IPS-15b (cell line): ENCODE data around the gene TRIM22.
A peak's percentile ranks its signal among the peaks of the same experiment; 100 is the strongest.
"Not testable (repeated sequence)": the region's sequence is repeated elsewhere in the genome, so short reads cannot be mapped to it uniquely, and the experiment has no call there.

Experiments used
- H3K27me3 ChIP-seq: one replicate; pipeline ENCODE4 v1.6.1; 2013; ENCODE audit warnings: low read length; ENCODE audit not compliant: control insufficient read depth, insufficient read depth
- H3K36me3 ChIP-seq: one replicate; pipeline ENCODE4 v1.6.1; 2013; ENCODE audit warnings: low read length; ENCODE audit not compliant: control insufficient read depth, insufficient read depth
- H3K4me1 ChIP-seq: one replicate; pipeline ENCODE4 v1.6.1; 2013; ENCODE audit warnings: mild to moderate bottlenecking, low read length; ENCODE audit not compliant: control insufficient read depth, insufficient read depth
- H3K4me3 ChIP-seq: one replicate; pipeline ENCODE4 v1.5.1; 2013; ENCODE audit warnings: low read depth, low read length
- H3K9ac ChIP-seq: one replicate; pipeline ENCODE4 v1.6.1; 2013; ENCODE audit warnings: low read depth, mild to moderate bottlenecking, low read length
- H3K9me3 ChIP-seq: one replicate; pipeline ENCODE4 v1.6.1; 2013; ENCODE audit warnings: mild to moderate bottlenecking, low read length; ENCODE audit not compliant: control insufficient read depth, insufficient read depth

TRIM22 gene, protein sequence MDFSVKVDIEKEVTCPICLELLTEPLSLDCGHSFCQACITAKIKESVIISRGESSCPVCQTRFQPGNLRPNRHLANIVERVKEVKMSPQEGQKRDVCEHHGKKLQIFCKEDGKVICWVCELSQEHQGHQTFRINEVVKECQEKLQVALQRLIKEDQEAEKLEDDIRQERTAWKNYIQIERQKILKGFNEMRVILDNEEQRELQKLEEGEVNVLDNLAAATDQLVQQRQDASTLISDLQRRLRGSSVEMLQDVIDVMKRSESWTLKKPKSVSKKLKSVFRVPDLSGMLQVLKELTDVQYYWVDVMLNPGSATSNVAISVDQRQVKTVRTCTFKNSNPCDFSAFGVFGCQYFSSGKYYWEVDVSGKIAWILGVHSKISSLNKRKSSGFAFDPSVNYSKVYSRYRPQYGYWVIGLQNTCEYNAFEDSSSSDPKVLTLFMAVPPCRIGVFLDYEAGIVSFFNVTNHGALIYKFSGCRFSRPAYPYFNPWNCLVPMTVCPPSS

DNA sequence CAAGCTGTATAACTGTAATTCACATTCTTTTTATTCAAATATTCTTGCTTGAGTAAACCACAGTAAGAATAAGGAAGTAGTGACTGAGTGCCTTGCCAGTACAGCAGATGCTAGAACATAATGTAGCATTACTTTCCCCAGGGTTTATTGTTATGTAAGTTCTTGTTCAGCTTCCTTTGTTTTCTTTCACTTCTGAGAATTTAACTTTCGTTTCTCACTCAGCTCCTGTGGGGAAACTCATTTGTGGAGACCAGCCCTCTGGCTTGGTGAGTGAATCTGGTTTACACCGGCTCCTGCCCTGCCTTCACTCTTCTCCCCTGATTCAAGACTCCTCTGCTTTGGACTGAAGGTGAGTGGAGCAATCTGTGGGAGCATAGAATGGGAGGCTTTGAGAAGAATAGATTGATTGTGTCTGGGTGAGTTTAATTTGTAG, at the start of gene TRIM22:
TSS of gene TRIM22 (plus strand) at position 240 of the 433 bp plus-strand sequence. CDS start 6,443 bp downstream, outside the sequence.
- peak within 1 kb of the TSS; percentile 27 for H3K4me3 ChIP-seq
- H3K9me3 ChIP-seq, result no peaks in the 10 kb centered on the region
- no peaks in the 10 kb centered on the region for H3K36me3 ChIP-seq
- no peak within 1 kb of the TSS for H3K9ac ChIP-seq
- H3K4me1 ChIP-seq, result peaks cover 5% of the 10 kb centered on the region
- H3K27me3 ChIP-seq, result no peaks in the 10 kb centered on the region

DNA sequence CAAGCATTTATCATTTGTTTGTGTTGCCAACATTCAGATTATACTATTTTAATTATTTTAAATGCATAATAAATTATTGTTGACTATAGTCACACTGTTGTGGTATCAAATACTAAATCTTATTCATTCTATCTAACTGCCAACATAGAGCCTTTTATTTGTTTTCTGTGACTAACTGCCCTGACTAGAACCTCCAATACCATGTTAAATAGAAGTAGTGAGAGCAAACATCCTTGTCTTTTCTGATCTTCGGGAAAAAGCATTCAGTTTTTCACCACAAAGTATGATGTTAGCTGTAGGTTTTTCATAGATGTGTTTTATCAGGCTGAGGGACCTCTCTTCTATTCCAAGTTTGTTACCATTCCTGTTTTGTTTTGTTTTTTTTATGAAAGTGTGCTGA, 49.6 kb upstream of the TRIM22 start:
- Histone ChIP-seq H3K27me3 (no peaks in the 10 kb centered on the region), H3K9me3 (no peaks in the 10 kb centered on the region), H3K4me3 (no peak overlapping the region), H3K36me3 (no peaks in the 10 kb centered on the region), H3K4me1 (no peaks in the 10 kb centered on the region), H3K9ac (no peak overlapping the region)

DNA sequence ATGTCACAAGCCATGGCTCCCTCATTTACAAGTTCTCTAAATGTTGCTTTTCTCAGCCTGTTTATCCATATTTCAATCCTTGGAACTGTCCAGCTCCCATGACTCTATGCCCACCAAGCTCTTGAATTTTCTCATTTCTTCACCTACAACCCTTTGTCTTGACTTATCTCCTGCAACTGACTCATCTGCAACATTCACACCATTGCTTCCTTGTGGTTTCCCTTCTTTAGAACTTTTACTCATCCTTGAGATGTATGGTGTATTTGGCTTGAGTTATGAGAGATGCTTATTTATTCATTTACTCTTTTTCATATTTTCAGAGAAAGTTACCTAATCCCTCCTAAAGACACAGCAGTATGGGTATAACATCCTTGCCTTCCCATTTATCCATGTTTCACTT, 46.0 kb upstream of the TRIM22 start:
- Histone ChIP-seq H3K9ac (no peak overlapping the region), H3K27me3 (no peaks in the 10 kb centered on the region), H3K9me3 (no peaks in the 10 kb centered on the region), H3K4me1 (no peaks in the 10 kb centered on the region), H3K36me3 (no peaks in the 10 kb centered on the region), H3K4me3 (no peak overlapping the region)

DNA sequence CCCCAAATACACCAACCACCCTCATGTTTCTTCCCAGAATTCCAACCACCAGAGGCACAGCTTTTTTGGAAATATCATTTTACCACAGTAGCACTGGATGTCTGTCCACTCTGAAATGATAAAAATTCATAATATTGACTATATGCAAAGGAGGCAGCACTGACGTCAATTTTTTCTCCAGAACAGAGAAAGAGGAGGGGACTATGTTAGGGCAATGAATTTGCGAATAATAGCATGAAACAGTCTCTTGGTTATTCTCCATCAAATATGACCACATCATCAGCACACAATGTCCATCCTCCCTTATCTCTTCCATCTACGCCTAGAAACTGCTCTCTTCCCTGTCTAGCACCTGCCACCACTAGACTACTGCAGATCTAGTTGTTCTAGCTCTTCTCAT, 43.5 kb upstream of the TRIM22 start:
- Histone ChIP-seq H3K36me3 (no peaks in the 10 kb centered on the region), H3K27me3 (no peaks in the 10 kb centered on the region), H3K9ac (no peak overlapping the region), H3K9me3 (no peaks in the 10 kb centered on the region), H3K4me3 (no peak overlapping the region), H3K4me1 (no peaks in the 10 kb centered on the region)

DNA sequence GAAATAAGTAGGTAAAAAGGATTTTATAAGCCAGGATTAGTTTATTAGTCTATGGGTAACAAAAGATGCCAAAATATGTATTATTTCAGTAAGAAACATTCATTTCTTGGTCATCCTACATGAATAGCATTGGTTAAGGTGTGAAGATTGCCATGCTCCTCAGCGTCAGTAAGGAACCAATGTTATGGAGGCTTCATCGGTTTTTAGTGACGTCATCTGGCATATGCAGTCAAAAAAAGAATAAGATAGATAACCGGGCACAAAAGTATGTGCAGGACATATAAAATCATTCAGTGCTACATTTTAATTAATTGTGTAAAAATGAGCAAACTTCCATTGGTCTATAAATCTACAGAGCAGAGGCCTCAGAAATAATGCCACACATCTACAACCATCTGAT, 34.1 kb upstream of the TRIM22 start:
- Histone ChIP-seq H3K4me1 (no peaks in the 10 kb centered on the region), H3K9me3 (no peaks in the 10 kb centered on the region), H3K27me3 (no peaks in the 10 kb centered on the region), H3K9ac (no peak overlapping the region), H3K36me3 (no peaks in the 10 kb centered on the region), H3K4me3 (no peak overlapping the region)

DNA sequence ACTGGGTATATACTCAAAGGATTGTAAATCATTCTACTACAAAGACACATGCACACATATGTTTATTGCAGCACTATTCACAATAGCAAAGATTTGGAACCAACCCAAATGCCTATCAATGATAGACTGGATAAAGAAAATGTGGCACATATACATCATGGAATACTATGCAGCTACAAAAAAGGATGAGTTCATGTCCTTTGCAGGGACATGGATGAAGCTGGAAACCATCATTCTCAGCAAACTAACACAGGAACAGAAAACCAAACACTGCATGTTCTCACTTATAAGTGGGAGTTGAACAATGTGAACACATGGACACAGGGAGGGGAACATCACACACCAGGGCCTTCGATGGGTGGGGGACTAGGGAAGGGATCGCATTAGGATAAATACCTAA, 32.6 kb upstream of the TRIM22 start:
- not testable (repeated sequence) for H3K4me3 ChIP-seq, H3K9me3 ChIP-seq, H3K9ac ChIP-seq, H3K36me3 ChIP-seq, H3K27me3 ChIP-seq, H3K4me1 ChIP-seq

DNA sequence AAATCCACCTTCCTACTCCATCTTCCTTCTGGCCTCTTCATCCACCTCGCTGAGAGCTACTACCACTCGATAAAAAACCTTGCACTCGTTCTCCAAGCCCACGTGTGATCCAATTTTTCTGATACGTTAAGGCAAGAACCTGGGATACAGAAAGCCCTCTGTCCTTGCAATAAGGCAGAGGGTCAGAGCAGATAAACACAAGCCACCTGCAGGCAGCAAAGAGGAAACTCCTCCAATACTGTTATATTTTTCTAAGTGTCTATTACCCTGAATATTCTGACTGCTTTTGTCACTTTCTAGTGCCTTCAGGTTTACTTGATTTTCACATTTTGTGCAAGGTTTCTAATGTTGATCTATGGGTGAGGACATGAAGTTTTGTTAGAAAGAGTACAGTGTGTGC, 31.3 kb upstream of the TRIM22 start:
- Histone ChIP-seq H3K9me3 (no peaks in the 10 kb centered on the region), H3K36me3 (no peaks in the 10 kb centered on the region), H3K4me1 (no peaks in the 10 kb centered on the region), H3K27me3 (no peaks in the 10 kb centered on the region), H3K4me3 (no peak overlapping the region), H3K9ac (no peak overlapping the region)

DNA sequence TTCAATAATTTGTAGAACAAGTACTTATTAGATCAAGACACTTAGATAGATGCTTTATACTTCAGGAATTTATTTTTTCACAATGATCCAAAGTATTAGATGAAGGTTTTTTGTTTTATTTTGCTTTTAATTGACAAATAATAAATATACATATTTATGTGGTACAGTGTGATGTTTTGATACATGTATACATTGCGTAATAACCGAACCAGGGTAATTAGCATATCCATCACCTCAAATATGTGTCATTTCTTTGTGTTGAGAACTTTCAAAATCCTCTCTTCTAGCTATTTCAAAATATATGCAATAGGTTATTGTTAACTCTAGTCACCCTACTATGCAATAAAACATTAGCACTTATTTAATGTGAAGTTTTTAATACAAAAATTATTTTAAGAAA, 26.1 kb upstream of the TRIM22 start:
- Histone ChIP-seq H3K9me3 (no peaks in the 10 kb centered on the region), H3K4me3 (no peak overlapping the region), H3K4me1 (no peaks in the 10 kb centered on the region), H3K27me3 (no peaks in the 10 kb centered on the region), H3K9ac (no peak overlapping the region), H3K36me3 (peaks cover 9% of the 10 kb centered on the region)

DNA sequence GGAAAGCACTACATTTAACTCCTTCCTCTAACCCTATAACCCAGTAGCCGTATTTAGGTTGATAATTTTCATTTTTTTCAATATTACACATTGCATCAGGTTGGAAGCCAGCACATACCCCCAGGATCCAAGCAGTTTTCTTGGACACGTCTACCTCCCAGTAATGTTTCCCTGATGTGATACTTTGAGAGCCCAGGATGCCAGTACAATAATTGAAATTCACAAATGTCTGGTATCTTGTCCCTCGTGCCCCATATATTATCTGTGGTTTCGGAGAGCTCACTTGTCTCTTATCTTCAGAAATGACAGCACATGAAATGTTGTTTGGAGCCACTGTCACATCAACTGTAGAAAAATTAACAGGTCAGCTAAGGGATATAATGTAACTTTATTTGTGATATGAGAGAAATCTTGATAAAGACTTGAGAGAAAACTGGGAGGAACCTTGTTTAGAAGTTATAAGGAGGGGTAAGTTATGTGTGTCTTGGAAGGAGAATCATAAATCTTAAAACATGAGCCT, 24.5 kb upstream of the TRIM22 start:
- no peaks in the 10 kb centered on the region for H3K27me3 ChIP-seq
- no peaks in the 10 kb centered on the region for H3K4me1 ChIP-seq
- peaks cover 9% of the 10 kb centered on the region for H3K36me3 ChIP-seq
- no peaks in the 10 kb centered on the region for H3K9me3 ChIP-seq
- H3K9ac ChIP-seq, result no peak overlapping the region
- no peak overlapping the region for H3K4me3 ChIP-seq

DNA sequence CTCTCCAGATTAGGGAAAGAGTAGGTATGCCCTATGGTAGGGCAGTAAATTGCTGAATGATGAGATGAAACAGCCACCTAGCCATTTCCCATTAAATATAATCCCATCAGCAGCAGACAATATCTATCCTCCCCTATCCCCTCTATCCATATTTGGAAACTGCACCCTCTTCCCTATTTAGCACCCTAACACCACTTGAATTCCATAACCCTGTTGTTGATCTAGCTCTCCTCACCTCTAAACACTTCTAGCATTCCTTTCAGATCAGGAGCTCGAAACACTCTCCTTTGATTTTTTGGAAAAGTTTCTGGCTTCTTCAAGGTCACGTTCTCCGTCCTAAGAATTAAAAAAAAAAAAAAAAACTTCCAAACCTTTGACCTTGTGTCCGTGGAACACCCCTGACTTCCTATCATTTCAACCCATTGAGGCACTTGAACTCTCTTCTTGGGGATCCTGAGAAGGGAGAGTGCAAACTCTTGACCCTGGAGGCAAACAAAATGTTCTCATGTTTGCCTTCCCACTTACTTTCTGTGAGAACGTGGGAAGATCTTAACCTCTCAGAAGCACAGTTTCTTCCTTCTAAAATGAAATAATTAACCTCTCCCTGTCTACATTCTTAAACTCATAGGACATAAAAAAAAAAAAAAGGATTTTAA, 23.7 kb upstream of the TRIM22 start:
- no peak overlapping the region for H3K4me3 ChIP-seq
- H3K4me1 ChIP-seq, result no peaks in the 10 kb centered on the region
- no peaks in the 10 kb centered on the region for H3K27me3 ChIP-seq
- no peaks in the 10 kb centered on the region for H3K9me3 ChIP-seq
- no peak overlapping the region for H3K9ac ChIP-seq
- peaks cover 9% of the 10 kb centered on the region for H3K36me3 ChIP-seq

DNA sequence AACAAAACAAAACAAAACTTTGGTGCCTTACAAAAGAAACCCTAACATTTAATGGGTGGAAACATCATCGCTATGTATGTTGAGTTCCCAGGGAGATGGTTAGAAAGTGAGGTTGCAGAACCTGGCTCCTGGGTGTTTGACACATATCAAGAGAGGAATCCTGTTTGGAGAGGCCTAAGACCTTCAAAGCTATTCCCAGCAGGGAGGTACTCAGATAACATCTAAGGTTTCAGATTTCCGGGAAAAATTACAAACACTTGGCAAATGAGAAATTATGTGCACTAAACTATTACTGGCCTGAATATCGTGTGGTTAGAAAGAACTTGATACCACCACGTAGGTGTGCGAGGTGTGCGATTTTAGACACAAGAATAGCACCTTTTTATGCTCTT, 23.2 kb upstream of the TRIM22 start:
- H3K9ac ChIP-seq, result no peak overlapping the region
- peaks cover 9% of the 10 kb centered on the region for H3K36me3 ChIP-seq
- no peak overlapping the region for H3K4me3 ChIP-seq
- H3K27me3 ChIP-seq, result no peaks in the 10 kb centered on the region
- H3K9me3 ChIP-seq, result no peaks in the 10 kb centered on the region
- no peaks in the 10 kb centered on the region for H3K4me1 ChIP-seq

DNA sequence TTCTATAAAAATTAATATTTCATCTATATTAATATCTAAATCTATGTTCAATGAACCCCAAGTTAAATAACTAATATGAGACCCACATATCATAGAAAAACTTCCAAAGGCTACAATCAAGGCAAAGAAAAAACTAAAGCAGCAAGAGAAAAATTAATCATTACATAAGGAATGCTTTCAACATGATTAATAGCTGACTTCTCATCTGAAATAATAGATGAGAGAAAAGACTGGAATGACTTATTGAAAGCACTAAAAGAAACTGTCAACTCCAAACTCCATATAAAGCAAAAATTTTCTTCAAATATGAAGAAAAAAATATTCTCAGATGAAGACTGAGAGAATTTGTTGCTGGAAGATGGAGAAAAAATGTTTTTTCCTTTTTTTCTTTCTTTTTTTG, 17.8 kb upstream of the TRIM22 start:
- no peak overlapping the region for H3K9ac ChIP-seq
- H3K4me1 ChIP-seq, result no peaks in the 10 kb centered on the region
- peaks cover 3% of the 10 kb centered on the region for H3K36me3 ChIP-seq
- no peaks in the 10 kb centered on the region for H3K9me3 ChIP-seq
- no peaks in the 10 kb centered on the region for H3K27me3 ChIP-seq
- H3K4me3 ChIP-seq, result no peak overlapping the region
